ENCODE results near the gene SGO2.
"Not testable (repeated sequence)": the region's sequence is repeated elsewhere in the genome, so short reads cannot be mapped to it uniquely, and the experiment has no call there.

The SGO2 gene

DNA sequence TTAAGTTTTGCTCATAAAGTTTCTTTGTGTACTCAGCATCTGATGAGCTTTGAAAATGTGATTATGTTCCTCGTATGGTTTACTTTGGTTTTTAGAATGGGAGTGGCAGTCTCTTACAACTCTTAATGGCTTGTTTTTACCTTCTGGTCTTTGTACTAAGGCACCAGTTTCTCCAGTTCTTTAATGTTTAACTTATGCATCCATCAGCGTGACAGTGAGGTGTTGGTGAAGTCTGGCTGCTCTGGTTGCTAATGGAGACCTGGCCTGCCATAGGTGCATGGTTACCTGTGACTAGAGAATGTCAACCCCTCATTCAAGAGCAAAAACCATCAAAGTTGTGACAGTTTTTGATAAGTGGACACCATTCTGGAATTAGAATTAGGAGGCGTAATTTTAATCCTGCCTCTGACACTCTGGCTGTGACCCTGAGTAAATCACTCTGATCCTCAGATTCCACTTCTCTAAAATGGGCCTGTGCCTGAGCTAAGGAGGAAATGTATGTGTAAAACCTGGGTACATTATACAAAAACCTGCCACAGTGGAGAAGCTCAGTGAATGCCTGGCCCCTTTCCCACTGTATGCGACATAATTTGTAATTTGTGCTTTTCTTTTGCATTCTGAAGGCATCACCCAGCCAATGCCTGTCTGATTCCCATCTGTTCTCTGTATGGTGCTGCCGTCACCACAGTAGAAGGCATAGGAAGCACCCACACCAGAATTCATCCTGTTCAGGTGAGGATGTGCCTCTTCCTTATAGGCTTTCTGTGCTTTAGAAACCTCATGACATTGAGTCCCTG is 71.0 kb downstream of the SGO2 start:
- no peak overlapping the region for H3K9ac ChIP-seq (ENCODE audit: low read depth, low read length)
- no peaks in the 10 kb centered on the region; the same call in 1 of the 2 replicates for H3K36me3 ChIP-seq (ENCODE audit: insufficient read depth, low read depth, low read length)
- no peaks in the 10 kb centered on the region for H3K9me3 ChIP-seq (ENCODE audit: insufficient read depth, low read depth, low read length)
- no peaks in the 10 kb centered on the region for H3K27me3 ChIP-seq (ENCODE audit: insufficient read depth, low read length)
- no peak overlapping the region for H3K4me3 ChIP-seq (ENCODE audit: low read length)
- no peaks in the 10 kb centered on the region for H3K4me1 ChIP-seq (ENCODE audit: insufficient read depth, low read length)
- no peak overlapping the region for H3K27ac ChIP-seq (ENCODE audit: low read length)

- H3K36me3 ChIP-seq (ENCODE audit: insufficient read depth, low read depth, low read length): no peaks in the 10 kb centered on the region; the same call in 1 of the 2 replicates
- H3K27me3 ChIP-seq (ENCODE audit: insufficient read depth, low read length): no peaks in the 10 kb centered on the region
- no peaks in the 10 kb centered on the region for H3K9me3 ChIP-seq (ENCODE audit: insufficient read depth, low read depth, low read length)
- H3K4me1 ChIP-seq (ENCODE audit: insufficient read depth, low read length): no peaks in the 10 kb centered on the region
- H3K27ac ChIP-seq (ENCODE audit: low read length): no peak overlapping the region
- no peak overlapping the region for H3K9ac ChIP-seq (ENCODE audit: low read depth, low read length)
- no peak overlapping the region for H3K4me3 ChIP-seq (ENCODE audit: low read length)
These were observed 73.2 kb downstream of the SGO2 start for GRCh38 chr2:200599206-200599605.

GRCh38 chr2:200600549-200601225 is 74.7 kb downstream of the SGO2 start:
- no peaks in the 10 kb centered on the region for H3K9me3 ChIP-seq (ENCODE audit: insufficient read depth, low read depth, low read length)
- no peak overlapping the region for H3K27ac ChIP-seq (ENCODE audit: low read length)
- H3K36me3 ChIP-seq (ENCODE audit: insufficient read depth, low read depth, low read length): no peaks in the 10 kb centered on the region; the same call in 1 of the 2 replicates
- H3K4me3 ChIP-seq (ENCODE audit: low read length): no peak overlapping the region
- H3K9ac ChIP-seq (ENCODE audit: low read depth, low read length): no peak overlapping the region
- no peaks in the 10 kb centered on the region for H3K4me1 ChIP-seq (ENCODE audit: insufficient read depth, low read length)
- no peaks in the 10 kb centered on the region for H3K27me3 ChIP-seq (ENCODE audit: insufficient read depth, low read length)

- Histone ChIP-seq H3K36me3 (ENCODE audit: insufficient read depth, low read depth, low read length) (no peaks in the 10 kb centered on the region), H3K27me3 (ENCODE audit: insufficient read depth, low read length) (no peaks in the 10 kb centered on the region), H3K9ac (ENCODE audit: low read depth, low read length) (no peak overlapping the region), H3K4me1 (ENCODE audit: insufficient read depth, low read length) (no peaks in the 10 kb centered on the region), H3K9me3 (ENCODE audit: insufficient read depth, low read depth, low read length) (no peaks in the 10 kb centered on the region), H3K4me3 (ENCODE audit: low read length) (no peak overlapping the region), H3K27ac (ENCODE audit: low read length) (no peak overlapping the region)
These were observed 76.6 kb downstream of the SGO2 start for GRCh38 chr2:200602584-200602983.

GRCh38 chr2:200603972-200604371 is 78.0 kb downstream of the SGO2 start:
- H3K9me3 ChIP-seq (ENCODE audit: insufficient read depth, low read depth, low read length): no peaks in the 10 kb centered on the region

DNA sequence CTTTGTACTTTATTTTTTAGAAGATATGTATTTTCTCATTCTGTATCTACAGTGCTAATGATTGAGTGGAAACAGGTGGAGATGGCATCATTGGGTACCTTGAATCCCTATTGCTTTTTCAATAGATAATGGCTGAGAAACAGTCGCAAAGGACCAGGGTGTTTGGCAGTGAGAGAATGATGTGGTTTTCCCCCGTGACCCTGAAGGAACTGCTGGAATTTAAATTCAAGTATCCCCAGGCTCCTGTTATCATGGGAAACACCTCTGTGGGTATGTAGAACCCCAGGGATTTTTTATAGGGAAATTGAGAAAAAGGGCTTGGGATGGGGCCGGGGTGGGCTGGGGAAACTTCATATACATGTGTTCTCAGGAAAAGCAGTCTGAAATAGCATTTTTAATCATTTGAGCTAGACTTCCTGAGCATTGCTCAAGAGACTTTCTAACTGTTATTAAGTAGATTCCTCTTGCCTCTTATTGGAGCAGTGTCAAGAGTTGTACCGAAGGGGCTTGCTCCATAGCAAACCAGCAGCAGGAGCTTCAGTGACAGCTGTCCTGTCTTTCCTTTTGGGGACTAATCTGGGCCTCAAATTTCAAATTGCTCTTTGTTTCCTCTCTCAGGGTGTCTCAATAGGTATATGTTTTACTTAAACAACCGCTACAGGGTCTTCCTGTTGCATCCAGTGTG is 78.7 kb downstream of the SGO2 start:
- Histone ChIP-seq H3K27me3 (ENCODE audit: insufficient read depth, low read length) (no peaks in the 10 kb centered on the region), H3K27ac (ENCODE audit: low read length) (no peak overlapping the region), H3K9ac (ENCODE audit: low read depth, low read length) (no peak overlapping the region), H3K4me3 (ENCODE audit: low read length) (no peak overlapping the region), H3K4me1 (ENCODE audit: insufficient read depth, low read length) (no peaks in the 10 kb centered on the region), H3K9me3 (ENCODE audit: insufficient read depth, low read depth, low read length) (no peaks in the 10 kb centered on the region), H3K36me3 (ENCODE audit: insufficient read depth, low read depth, low read length) (no peaks in the 10 kb centered on the region)

More at GRCh38 chr2:200603972-200604371, 78.0 kb downstream of the SGO2 start:
- Histone ChIP-seq H3K4me1 (ENCODE audit: insufficient read depth, low read length) (no peaks in the 10 kb centered on the region), H3K27ac (ENCODE audit: low read length) (no peak overlapping the region), H3K27me3 (ENCODE audit: insufficient read depth, low read length) (no peaks in the 10 kb centered on the region), H3K36me3 (ENCODE audit: insufficient read depth, low read depth, low read length) (no peaks in the 10 kb centered on the region), H3K4me3 (ENCODE audit: low read length) (no peak overlapping the region), H3K9ac (ENCODE audit: low read depth, low read length) (no peak overlapping the region)

DNA sequence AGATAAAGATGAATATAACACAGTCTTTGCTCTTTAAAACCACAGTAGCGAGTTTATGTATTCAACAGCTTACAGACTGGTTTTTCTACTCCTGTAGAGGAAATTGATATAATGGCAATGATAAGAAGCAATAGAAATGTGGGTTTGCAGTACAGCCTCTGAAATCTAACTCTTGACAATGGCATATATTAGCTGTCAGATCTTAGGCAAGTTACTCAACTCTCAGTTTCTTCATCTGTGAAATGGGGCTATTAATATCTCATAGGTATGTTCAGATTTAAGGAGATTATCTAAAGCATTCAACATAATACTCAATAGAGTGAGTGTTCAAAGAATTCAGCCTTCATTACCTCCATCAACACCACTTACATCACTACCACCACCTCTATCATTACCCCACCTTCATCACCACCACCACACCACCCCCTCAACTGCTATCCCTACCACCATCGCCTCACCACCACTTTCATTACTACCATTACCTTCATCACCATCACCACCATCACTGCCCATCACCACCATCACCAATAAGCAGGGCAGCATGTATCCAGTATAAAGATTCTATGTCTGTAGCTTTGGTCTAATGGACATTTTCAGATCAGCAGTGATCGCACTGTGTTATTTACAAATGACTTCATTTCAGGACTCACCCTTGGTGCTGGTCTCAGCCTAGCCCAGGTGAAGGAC is 82.5 kb downstream of the SGO2 start:
- Histone ChIP-seq H3K27ac (ENCODE audit: low read length) (no peak overlapping the region), H3K4me3 (ENCODE audit: low read length) (no peak overlapping the region), H3K9ac (ENCODE audit: low read depth, low read length) (no peak overlapping the region), H3K9me3 (ENCODE audit: insufficient read depth, low read depth, low read length) (no peaks in the 10 kb centered on the region), H3K27me3 (ENCODE audit: insufficient read depth, low read length) (no peaks in the 10 kb centered on the region), H3K4me1 (ENCODE audit: insufficient read depth, low read length) (no peaks in the 10 kb centered on the region), H3K36me3 (ENCODE audit: insufficient read depth, low read depth, low read length) (no peaks in the 10 kb centered on the region)

GRCh38 chr2:200609028-200609614 is 83.1 kb downstream of the SGO2 start:
- no peak overlapping the region for H3K27ac ChIP-seq (ENCODE audit: low read length)
- no peaks in the 10 kb centered on the region for H3K27me3 ChIP-seq (ENCODE audit: insufficient read depth, low read length)
- no peak overlapping the region for H3K9ac ChIP-seq (ENCODE audit: low read depth, low read length)
- H3K4me1 ChIP-seq (ENCODE audit: insufficient read depth, low read length): no peaks in the 10 kb centered on the region
- H3K36me3 ChIP-seq (ENCODE audit: insufficient read depth, low read depth, low read length): no peaks in the 10 kb centered on the region; the same call in 1 of the 2 replicates
- H3K4me3 ChIP-seq (ENCODE audit: low read length): no peak overlapping the region
- H3K9me3 ChIP-seq (ENCODE audit: insufficient read depth, low read depth, low read length): no peaks in the 10 kb centered on the region

DNA sequence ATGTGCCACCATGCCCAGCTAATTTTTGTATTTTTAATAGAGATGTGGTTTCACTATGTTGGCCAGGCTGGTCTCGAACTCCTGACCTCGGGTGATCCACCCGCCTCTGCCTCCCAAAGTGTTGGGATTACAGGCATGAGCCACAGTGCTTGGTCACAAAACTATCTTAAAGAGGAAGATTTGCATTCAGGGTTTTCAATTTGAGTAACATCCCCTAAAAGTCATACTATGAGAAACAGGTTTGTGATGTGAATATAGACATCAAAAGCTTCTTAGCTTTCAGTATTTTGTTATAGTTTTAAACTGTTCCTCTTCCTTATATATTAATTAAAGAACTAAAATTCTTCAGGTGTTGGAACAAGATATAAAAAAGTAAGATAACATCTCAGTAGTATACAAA is 84.2 kb downstream of the SGO2 start:
- H3K9me3 ChIP-seq (ENCODE audit: insufficient read depth, low read depth, low read length); H3K4me3 ChIP-seq (ENCODE audit: low read length); H3K4me1 ChIP-seq (ENCODE audit: insufficient read depth, low read length); H3K27me3 ChIP-seq (ENCODE audit: insufficient read depth, low read length); H3K36me3 ChIP-seq (ENCODE audit: insufficient read depth, low read depth, low read length); H3K9ac ChIP-seq (ENCODE audit: low read depth, low read length); H3K27ac ChIP-seq (ENCODE audit: low read length): not testable (repeated sequence)

DNA sequence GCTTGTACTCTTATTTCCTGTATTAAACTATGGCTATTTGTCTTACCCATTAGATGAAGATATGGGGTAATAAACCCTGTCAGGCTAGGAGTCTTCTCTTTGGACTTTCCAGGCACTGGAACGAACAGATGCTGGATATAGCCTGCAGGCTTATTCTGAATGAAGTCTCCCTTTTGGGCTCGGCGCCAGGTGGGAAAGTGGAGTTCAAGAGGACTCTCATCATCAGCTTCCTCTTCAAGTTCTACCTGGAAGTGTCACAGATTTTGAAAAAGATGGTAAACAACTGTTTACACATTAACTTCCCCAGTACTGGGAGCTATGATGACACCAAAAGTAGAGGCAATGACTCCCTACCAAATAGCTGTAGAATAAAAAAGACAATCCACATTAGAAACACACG is 87.7 kb downstream of the SGO2 start:
- H3K4me1 ChIP-seq (ENCODE audit: insufficient read depth, low read length): no peaks in the 10 kb centered on the region
- no peak overlapping the region for H3K27ac ChIP-seq (ENCODE audit: low read length)
- H3K27me3 ChIP-seq (ENCODE audit: insufficient read depth, low read length): no peaks in the 10 kb centered on the region
- H3K36me3 ChIP-seq (ENCODE audit: insufficient read depth, low read depth, low read length): no peaks in the 10 kb centered on the region; the same call in 1 of the 2 replicates
- H3K4me3 ChIP-seq (ENCODE audit: low read length): no peak overlapping the region
- H3K9ac ChIP-seq (ENCODE audit: low read depth, low read length): no peak overlapping the region
- no peaks in the 10 kb centered on the region for H3K9me3 ChIP-seq (ENCODE audit: insufficient read depth, low read depth, low read length)

- H3K27ac ChIP-seq (ENCODE audit: low read length): no peak overlapping the region
- H3K27me3 ChIP-seq (ENCODE audit: insufficient read depth, low read length): no peaks in the 10 kb centered on the region
- H3K9me3 ChIP-seq (ENCODE audit: insufficient read depth, low read depth, low read length): no peaks in the 10 kb centered on the region
- H3K4me1 ChIP-seq (ENCODE audit: insufficient read depth, low read length): no peaks in the 10 kb centered on the region
- H3K36me3 ChIP-seq (ENCODE audit: insufficient read depth, low read depth, low read length): no peaks in the 10 kb centered on the region; the same call in 1 of the 2 replicates
- no peak overlapping the region for H3K4me3 ChIP-seq (ENCODE audit: low read length)
- H3K9ac ChIP-seq (ENCODE audit: low read depth, low read length): no peak overlapping the region
These were observed 88.2 kb downstream of the SGO2 start for GRCh38 chr2:200614249-200614648.

Measured in iPS-20b (cell line).